Karpas-422 (cell line): Measurements from ENCODE around the gene IL18. TPM values are rescaled to one million over a fixed set of nuclear protein-coding genes. Genes with fewer than 3 reads are reported as not detected.
A peak's percentile ranks its signal among the peaks of the same experiment; 100 is the strongest.

Experiments used
- DNase-seq: peaks from one replicate; pipeline ENCODE4 v3.0.0-alpha.2; 2015
- H2AFZ ChIP-seq: fragments of 200-600 bp; sonication (generic); 2 replicates; pipeline ENCODE4 v1.6.1; 2014; ENCODE audit warnings: antibody characterized with exemption, low read length, mixed read lengths
- H3K27ac ChIP-seq: fragments of 200-600 bp; sonication (generic); 2 replicates; pipeline ENCODE4 v1.5.1; 2014; ENCODE audit warnings: mild to moderate bottlenecking, low read length, moderate library complexity
- H3K27me3 ChIP-seq: fragments of 200-600 bp; sonication (generic); 2 replicates; pipeline ENCODE4 v1.6.1; 2014; ENCODE audit warnings: low read length, mixed read lengths
- H3K36me3 ChIP-seq: fragments of 200-600 bp; sonication (generic); 2 replicates; pipeline ENCODE4 v1.6.1; 2014; ENCODE audit warnings: low read length, mixed read lengths; ENCODE audit not compliant: insufficient read depth
- H3K4me1 ChIP-seq: fragments of 200-600 bp; sonication (generic); 2 replicates; pipeline ENCODE4 v1.6.1; 2014; ENCODE audit warnings: mild to moderate bottlenecking, low read length, mixed read lengths
- H3K4me2 ChIP-seq: fragments of 200-600 bp; sonication (generic); 2 replicates; pipeline ENCODE4 v1.6.1; 2014; ENCODE audit warnings: low read length, low read depth, mild to moderate bottlenecking; ENCODE audit not compliant: poor library complexity, severe bottlenecking
- H3K4me3 ChIP-seq: fragments of 200-600 bp; sonication (generic); 2 replicates; pipeline ENCODE4 v1.5.1; 2014; ENCODE audit warnings: mild to moderate bottlenecking, antibody characterized with exemption, low read length, mixed read lengths
- H3K79me2 ChIP-seq: fragments of 200-600 bp; sonication (generic); 2 replicates; pipeline ENCODE4 v1.6.1; 2014; ENCODE audit warnings: mild to moderate bottlenecking, low read length, mixed read lengths
- H3K9ac ChIP-seq: fragments of 200-600 bp; sonication (generic); 2 replicates; pipeline ENCODE4 v1.6.0; 2014; ENCODE audit warnings: low read length
- H3K9me2 ChIP-seq: fragments of 200-600 bp; sonication (generic), shearing (Covaris generic); replicated peaks from 2 replicates; pipeline ENCODE4 v1.6.0; 2014; ENCODE audit warnings: mild to moderate bottlenecking, low read length, moderate library complexity; ENCODE audit not compliant: insufficient read depth
- H3K9me3 ChIP-seq: fragments of 300-700, 200-600 bp; sonication (generic); 2 replicates; pipeline ENCODE4 v1.6.1; 2014; ENCODE audit warnings: low read length, mixed read lengths
- H4K20me1 ChIP-seq: fragments of 200-600 bp; sonication (generic); 2 replicates; pipeline ENCODE4 v1.6.1; 2014; ENCODE audit warnings: mild to moderate bottlenecking, antibody characterized with exemption, low read length, low read depth; ENCODE audit not compliant: insufficient read depth
- total RNA-seq: library from RNA; depleted of rRNA; stranded (reverse); fragments of >200 nt; shearing (Covaris generic); gene quantifications from 2 replicates; pipeline ENCODE4 v1.2.3, GENCODE V29; 2014; ENCODE audit warnings: low replicate concordance

The IL18 gene
- total RNA-seq, 1 experiment from 2014 or later = not detected

- H3K36me3 ChIP-seq = no peaks in the 10 kb centered on the region
- no peaks in the 10 kb centered on the region for H3K27me3 ChIP-seq
- H3K79me2 ChIP-seq = no peaks in the 10 kb centered on the region
- H3K4me1 ChIP-seq = no peaks in the 10 kb centered on the region
- H4K20me1 ChIP-seq = no peaks in the 10 kb centered on the region
- no peak overlapping the region for H3K27ac ChIP-seq
- no peaks in the 10 kb centered on the region for H3K9me3 ChIP-seq
- no peak overlapping the region for H3K9ac ChIP-seq
- no peak overlapping the region for H3K4me3 ChIP-seq
- no peak overlapping the region for H2AFZ ChIP-seq
- H3K4me2 ChIP-seq = no peak overlapping the region
- H3K9me2 ChIP-seq = no peaks in the 10 kb centered on the region
- DNase-seq = no peak
Observed at GRCh38 chr11:112123129-112123528, 40.8 kb downstream of the IL18 start.

DNA sequence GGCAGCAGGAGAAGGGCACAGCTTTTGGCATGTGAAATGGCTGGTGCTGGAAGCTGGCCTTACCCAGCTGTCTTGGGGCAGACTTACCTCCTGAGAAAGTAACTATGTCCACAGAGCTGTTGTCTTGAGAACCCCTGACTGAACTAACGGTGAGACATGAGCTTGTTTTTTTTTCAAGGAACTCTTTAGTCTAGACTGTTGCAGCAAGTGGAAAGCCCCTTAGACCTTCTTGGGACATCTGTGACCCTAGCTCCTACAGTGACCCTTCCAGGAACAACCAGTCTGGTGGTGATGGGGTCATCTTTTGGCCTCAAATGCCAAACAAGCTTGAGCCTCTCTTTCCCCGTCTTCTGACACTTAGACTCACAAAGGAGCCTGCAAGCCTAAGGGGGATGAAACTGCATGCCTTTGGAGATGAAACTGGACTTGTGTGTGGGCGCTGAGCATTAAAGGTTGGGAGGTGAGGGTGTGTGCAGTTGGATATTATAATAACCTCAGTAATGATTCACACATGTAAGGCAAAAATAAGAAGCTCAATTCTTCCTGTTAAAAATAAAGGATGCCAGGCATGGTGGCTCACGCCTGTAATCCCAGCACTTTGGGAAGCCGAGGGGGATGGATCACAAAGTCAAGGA is 41.8 kb downstream of the IL18 start:
- DNase-seq = no peak
- no peak overlapping the region for H3K4me3 ChIP-seq
- no peak overlapping the region for H3K9ac ChIP-seq
- no peaks in the 10 kb centered on the region for H3K9me2 ChIP-seq
- H3K27ac ChIP-seq = no peak overlapping the region
- no peaks in the 10 kb centered on the region for H3K9me3 ChIP-seq
- no peaks in the 10 kb centered on the region for H4K20me1 ChIP-seq
- H3K36me3 ChIP-seq = no peaks in the 10 kb centered on the region
- no peaks in the 10 kb centered on the region for H3K4me1 ChIP-seq
- H3K27me3 ChIP-seq = no peaks in the 10 kb centered on the region
- H3K79me2 ChIP-seq = no peaks in the 10 kb centered on the region
- no peak overlapping the region for H2AFZ ChIP-seq
- H3K4me2 ChIP-seq = no peak overlapping the region

GRCh38 chr11:112118176-112118575 is 45.7 kb downstream of the IL18 start:
- Histone ChIP-seq H3K9me2 (no peaks in the 10 kb centered on the region), H3K9me3 (no peaks in the 10 kb centered on the region), H3K36me3 (no peaks in the 10 kb centered on the region), H3K9ac (no peak overlapping the region), H4K20me1 (no peaks in the 10 kb centered on the region), H3K27ac (no peak overlapping the region), H3K4me3 (no peak overlapping the region), H3K79me2 (no peaks in the 10 kb centered on the region), H3K27me3 (no peaks in the 10 kb centered on the region), H3K4me1 (no peaks in the 10 kb centered on the region), H2AFZ (no peak overlapping the region), H3K4me2 (no peak overlapping the region)
- DNase-seq = no peak

DNA sequence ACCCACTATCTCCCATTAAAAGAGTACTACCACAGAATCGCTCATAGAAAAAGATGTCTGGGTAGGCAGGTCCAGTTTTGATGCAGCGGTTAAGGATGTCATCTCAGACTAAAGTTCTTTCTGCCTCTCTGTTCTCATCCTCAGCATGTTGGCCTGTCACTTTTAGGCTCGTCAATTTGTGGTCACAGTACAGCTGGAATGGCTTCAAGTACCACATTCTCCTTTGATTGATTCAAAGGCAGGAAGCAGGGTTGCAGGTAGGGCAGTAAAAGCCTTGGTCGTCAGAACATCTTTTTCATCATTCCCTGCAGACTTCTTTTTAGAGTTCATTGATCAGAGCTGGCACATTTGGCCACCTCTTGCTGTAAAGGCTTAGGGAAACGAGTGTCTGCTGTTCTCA is 48.5 kb downstream of the IL18 start:
- H4K20me1 ChIP-seq = no peaks in the 10 kb centered on the region
- H3K9me3 ChIP-seq = no peaks in the 10 kb centered on the region
- H2AFZ ChIP-seq = no peak overlapping the region
- H3K27me3 ChIP-seq = no peaks in the 10 kb centered on the region
- no peak overlapping the region for H3K27ac ChIP-seq
- no peak overlapping the region for H3K9ac ChIP-seq
- DNase-seq = no peak
- no peaks in the 10 kb centered on the region for H3K9me2 ChIP-seq
- no peaks in the 10 kb centered on the region for H3K4me1 ChIP-seq
- H3K4me2 ChIP-seq = no peak overlapping the region
- H3K36me3 ChIP-seq = no peaks in the 10 kb centered on the region
- no peak overlapping the region for H3K4me3 ChIP-seq
- no peaks in the 10 kb centered on the region for H3K79me2 ChIP-seq

DNA sequence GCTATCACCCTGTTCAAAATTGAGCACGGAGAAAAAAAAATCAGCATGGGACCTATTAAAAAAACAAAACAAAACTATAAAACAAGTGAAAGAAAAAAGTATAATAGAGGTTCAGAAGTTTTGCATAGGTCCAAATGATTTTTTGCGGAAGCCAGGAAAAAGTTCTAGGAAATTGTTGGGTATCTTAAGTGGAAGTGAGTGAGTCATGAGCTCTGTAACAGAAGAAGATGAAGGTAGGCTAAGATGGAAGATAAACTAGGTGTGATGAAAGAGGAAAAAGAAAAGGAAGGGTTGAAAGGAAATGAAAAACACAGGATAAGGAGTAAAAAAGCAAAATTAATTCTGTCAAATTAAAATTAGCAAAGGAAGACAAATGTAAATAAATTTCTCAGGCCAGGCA is 49.4 kb downstream of the IL18 start:
- Histone ChIP-seq H3K27ac (no peak overlapping the region), H3K27me3 (no peaks in the 10 kb centered on the region), H3K36me3 (no peaks in the 10 kb centered on the region), H4K20me1 (no peaks in the 10 kb centered on the region), H3K9me2 (no peaks in the 10 kb centered on the region), H2AFZ (no peak overlapping the region), H3K4me3 (no peak overlapping the region), H3K9ac (no peak overlapping the region), H3K79me2 (no peaks in the 10 kb centered on the region), H3K4me1 (no peaks in the 10 kb centered on the region), H3K9me3 (no peaks in the 10 kb centered on the region), H3K4me2 (no peak overlapping the region)
- DNase-seq = no peak

- Histone ChIP-seq H3K9me2 (no peaks in the 10 kb centered on the region), H3K27ac (no peak overlapping the region), H2AFZ (no peak overlapping the region), H3K36me3 (no peaks in the 10 kb centered on the region), H3K79me2 (no peaks in the 10 kb centered on the region), H3K9me3 (no peaks in the 10 kb centered on the region), H3K27me3 (no peaks in the 10 kb centered on the region), H3K9ac (no peak overlapping the region), H4K20me1 (no peaks in the 10 kb centered on the region), H3K4me2 (peak overlapping the region; percentile 45), H3K4me1 (no peaks in the 10 kb centered on the region), H3K4me3 (no peak overlapping the region)
- peak; percentile 74 for DNase-seq
Observed at GRCh38 chr11:112113539-112114457, 50.1 kb downstream of the IL18 start.

DNA sequence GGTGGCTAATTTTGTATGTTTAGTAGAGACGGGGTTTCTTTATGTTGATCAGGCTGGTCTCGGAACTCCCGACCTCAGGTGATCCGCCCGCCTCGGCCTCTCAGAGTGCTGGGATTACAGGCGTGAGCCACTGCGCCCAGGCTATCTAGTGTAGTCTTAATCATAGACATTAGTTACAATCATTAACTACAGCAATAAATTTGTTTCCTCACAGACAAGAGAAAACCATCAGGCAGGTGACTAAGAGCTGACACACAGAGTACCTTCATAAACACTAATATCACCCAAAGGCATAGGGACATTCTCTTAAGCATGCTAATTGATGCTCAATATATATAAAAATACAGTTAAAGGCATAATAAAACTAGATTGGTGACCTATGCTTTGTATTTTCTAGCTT is 57.8 kb downstream of the IL18 start:
- Histone ChIP-seq H3K9me3 (no peaks in the 10 kb centered on the region), H3K4me2 (no peak overlapping the region)

GRCh38 chr11:112103446-112103845 is 60.4 kb downstream of the IL18 start:
- Histone ChIP-seq H3K27me3 (no peaks in the 10 kb centered on the region), H2AFZ (no peak overlapping the region), H3K27ac (no peak overlapping the region), H3K79me2 (no peaks in the 10 kb centered on the region), H3K9me2 (no peaks in the 10 kb centered on the region), H3K4me1 (no peaks in the 10 kb centered on the region), H3K9ac (no peak overlapping the region), H3K36me3 (no peaks in the 10 kb centered on the region), H3K4me3 (no peak overlapping the region), H3K4me2 (no peak overlapping the region), H4K20me1 (no peaks in the 10 kb centered on the region), H3K9me3 (no peaks in the 10 kb centered on the region)
- DNase-seq = no peak

More for the DNA sequence above, 57.8 kb downstream of the IL18 start:
- Histone ChIP-seq H3K9me2 (no peaks in the 10 kb centered on the region), H3K36me3 (no peaks in the 10 kb centered on the region), H3K4me1 (no peaks in the 10 kb centered on the region), H3K79me2 (no peaks in the 10 kb centered on the region), H3K9ac (no peak overlapping the region), H2AFZ (no peak overlapping the region), H3K27ac (no peak overlapping the region), H3K4me3 (no peak overlapping the region), H3K27me3 (no peaks in the 10 kb centered on the region), H4K20me1 (no peaks in the 10 kb centered on the region)
- no peak for DNase-seq
